Stimulated activated CD8-positive, alpha-beta memory T cell treated with anti-CD3 and anti-CD28 coated beads, Interleukin-12 subunit alpha, Interleukin-12 subunit beta, amount 100 ng/mL, for 24 hours (primary cell): ENCODE data around the gene DNAJB6.

ENCODE experiments used
- DNase-seq: peaks from one replicate; pipeline ENCODE4 v3.0.0-alpha.2; 2020; ENCODE audit errors: extremely low read depth

DNAJB6 gene

DNA sequence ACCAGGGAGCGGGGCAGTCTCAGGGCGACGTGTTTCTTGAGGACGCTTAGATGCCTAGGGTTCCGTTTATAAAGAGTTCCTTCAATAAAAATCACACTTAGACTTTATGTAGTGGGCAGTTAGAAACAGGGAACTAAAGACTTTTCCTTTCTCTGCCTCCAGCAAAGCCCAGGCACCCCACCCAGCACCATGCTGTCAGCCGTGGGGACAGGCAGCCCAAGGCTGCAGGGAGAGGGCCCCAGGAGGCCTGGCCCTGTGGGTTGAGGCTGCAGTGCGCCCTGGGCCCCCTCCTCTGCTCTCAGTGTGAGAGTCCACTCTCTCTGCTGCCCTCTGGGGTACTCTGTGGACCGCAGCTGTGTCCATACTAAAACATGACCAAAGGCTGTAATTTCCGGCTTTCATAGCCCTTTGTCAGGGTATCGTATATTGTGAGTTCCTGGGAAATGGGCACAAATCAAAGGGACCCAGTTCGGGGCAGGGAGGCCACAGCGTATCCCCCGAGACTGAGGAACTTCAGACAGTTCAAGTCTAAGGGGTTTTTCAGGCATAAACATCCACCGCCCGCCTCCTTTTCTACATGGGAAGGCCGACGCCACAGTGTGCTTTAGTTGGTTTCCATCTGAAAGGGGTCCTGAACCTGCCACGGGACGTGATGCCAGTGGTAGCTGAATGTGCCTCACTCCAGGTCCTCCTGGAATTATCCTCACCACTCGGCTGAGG lies 59.7 kb downstream of the DNAJB6 start:
- no peak for DNase-seq

GRCh38 chr7:157397036-157397720 lies 60.4 kb downstream of the DNAJB6 start:
- no peak for DNase-seq

DNA sequence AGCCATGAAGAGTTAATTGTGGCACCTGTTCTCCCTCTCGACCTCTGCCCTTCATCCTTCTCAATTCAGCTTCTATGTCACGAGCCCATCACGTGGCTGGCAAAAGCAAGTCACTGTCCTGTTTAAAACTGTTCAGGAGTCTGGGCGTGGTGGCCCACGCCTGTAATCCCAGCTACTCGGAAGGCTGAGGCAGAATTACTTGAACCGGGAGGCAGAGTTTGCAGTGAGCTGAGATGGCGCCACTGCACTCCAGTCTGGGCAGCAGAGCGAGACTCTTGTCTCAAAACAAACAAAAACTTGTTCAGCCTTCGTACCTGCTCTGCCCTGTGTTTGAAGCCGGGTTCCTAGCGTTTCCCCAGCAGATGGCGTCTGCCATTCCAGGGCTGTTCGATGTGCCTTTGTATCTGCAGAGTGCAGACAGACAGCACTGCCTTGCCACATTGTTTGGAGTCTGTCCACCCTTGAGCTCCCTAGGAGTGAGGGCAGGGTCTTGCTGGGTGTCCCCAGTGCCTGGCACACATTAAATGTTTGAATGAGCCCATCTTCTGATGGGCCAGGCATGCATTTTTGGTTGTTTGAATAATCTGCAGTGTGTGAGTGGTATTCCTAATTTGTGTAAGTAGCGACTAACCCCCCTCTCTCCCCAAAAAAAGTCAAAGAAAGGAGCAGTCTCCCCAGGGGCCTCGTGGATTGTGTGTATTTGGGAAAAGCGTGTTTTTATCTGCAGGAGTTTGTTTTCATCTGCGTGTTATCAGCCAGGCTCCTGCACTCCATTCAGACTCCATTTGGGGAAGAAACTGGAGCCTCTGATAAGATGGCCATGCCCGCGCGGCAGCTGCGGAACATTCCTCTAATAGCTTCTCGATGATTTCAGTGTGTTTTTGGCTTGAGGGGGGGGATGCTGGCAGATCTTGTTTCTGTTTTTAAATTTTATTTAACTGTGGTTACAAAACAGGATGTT lies 61.2 kb downstream of the DNAJB6 start:
- no peak for DNase-seq

- DNase-seq = no peak
These were observed 62.4 kb downstream of the DNAJB6 start for GRCh38 chr7:157399086-157399687.

DNA sequence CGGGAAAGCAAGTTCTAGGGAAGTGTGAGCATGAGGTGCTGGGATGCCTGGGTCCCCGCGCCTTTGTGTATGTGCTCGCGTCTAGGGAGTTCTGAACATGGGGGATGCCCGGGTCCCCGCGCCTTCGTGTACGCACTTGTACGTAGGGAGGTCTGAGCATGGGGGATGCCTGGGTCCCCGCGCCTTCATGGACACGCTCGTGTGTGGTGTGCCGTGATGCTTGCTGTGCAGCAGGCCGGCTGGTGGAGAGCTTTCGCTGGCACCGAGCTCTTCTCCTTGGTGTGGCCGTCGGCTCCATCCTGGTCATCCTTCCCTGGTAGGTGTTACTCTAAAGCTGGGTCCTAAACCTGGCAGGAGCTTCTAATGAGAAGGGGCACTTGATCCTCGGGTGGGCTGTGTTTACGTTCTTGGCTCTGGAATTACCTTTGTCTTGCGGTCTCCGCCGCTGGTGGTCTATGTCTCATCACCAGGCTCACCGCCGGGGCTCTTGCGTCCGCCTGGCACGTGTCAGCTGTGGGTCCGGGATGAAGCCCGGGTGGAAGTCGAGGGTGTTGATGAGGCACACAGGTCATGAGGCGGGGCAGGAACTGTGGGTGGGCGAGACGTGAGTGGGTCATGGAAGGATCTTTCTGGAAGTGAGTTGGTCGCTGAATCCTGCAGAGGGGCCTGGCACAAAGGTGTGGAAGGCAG lies 63.5 kb downstream of the DNAJB6 start:
- no peak for DNase-seq

DNA sequence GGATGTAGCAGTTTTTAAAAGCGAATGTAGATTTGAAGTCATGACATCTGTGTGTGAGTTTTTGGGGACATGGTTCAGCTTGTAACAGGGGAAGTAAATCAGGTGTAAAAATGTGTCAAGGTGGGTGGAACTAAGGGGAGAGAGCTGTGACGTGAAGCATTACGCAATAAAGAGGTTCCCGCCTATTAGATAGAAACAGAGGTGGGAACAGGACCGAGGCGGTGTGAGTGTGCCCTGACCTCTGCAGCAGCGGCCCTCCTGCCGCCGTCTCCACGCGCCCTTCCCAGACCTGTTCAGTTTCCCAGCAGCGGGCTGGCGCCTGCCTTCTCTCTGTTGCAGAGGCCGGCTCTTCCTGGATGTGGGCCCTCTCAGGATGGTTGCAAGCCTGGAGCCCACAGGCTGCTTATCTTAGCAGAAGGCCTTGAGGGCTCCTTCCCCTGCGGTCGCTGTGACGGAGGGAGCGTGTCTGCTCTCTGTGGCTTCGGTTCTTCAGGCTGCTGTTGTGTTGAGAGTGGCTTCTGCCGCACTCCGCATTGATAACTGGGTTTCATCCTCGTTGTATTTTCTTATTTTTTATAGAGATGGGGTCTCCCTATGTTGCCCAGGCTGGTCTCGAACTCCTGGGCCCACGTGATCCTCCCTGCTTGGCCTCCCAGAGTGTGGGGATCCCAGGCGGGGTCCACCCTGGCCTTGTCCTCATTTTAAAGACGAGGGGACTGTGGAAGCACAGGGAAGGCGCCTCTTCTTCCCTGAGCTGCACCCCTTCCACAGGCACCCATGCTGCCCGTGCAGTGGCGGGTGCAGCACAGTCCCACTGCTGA lies 65.0 kb downstream of the DNAJB6 start:
- no peak for DNase-seq

- DNase-seq = no peak
These were observed 65.5 kb downstream of the DNAJB6 start for GRCh38 chr7:157402388-157402703.

GRCh38 chr7:157402911-157403534 lies 66.2 kb downstream of the DNAJB6 start:
- no peak for DNase-seq

DNA sequence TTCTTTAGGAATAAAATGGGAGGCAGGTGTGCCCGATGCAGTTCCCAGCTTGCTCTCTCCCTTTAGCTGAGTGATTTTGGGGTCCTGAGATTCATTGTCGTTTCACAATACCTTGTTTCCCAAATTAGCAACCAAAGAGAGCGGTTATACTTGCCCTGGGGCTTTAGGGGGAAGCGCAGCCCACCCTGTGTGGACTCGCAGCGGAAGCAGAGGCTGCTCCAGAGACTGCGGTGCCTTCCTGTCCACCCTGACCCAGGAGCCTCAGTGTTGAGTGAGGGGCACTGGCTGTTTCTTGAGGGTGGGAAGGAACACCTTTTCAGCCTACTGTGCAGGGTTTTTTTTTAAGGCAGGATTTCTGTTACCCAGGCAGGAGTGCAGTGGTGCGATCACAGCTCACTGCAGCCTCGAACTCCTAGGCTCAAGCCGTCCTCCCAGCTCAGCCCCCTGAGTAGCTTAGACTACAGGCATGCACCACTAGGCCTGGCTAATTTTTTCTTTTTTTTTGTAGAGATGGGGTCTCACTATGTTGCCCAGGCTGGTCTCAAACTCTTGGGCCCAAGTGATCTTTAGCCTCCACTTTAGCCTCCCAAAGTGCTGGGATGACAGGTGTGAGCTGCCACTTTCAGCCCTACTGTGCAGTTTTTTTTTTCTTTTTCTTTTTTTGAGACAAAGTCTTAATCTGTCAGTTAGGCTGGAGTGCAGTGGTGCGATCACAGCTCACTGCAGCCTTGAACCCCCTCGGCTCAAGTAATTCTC lies 67.0 kb downstream of the DNAJB6 start:
- no peak for DNase-seq

DNA sequence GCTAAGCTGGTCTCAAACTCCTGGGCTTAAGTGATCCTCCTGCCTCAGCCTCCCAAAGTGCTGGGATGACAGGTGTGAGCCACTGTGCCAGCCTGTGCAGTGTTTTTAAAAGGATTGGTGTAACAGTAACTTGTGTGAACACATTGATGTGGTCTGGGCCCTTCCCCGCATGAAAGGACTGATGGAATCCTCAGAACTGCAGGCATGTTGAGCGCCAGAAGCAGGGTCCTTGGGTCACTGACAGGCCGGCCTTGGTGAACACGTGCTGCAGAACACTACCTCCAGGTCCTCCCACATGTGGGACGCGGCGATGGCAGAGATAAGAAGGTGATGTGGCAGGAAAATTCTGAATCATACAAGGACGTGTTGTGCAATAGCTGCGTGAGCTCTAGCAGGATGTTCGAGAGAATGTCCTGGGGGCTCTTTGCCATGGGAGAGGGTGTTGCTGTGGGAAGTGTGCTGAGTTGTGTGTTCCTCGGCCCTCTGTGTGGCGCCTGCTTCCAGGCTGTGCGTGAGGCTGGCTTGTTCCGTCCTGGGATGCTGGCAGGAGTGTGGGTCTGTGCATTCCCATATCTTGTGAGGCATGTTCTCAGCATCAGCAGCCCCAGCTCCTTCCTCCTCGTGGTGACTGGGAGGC lies 68.2 kb downstream of the DNAJB6 start:
- DNase-seq = no peak

GRCh38 chr7:157405501-157405900 lies 68.7 kb downstream of the DNAJB6 start:
- no peak for DNase-seq

DNA sequence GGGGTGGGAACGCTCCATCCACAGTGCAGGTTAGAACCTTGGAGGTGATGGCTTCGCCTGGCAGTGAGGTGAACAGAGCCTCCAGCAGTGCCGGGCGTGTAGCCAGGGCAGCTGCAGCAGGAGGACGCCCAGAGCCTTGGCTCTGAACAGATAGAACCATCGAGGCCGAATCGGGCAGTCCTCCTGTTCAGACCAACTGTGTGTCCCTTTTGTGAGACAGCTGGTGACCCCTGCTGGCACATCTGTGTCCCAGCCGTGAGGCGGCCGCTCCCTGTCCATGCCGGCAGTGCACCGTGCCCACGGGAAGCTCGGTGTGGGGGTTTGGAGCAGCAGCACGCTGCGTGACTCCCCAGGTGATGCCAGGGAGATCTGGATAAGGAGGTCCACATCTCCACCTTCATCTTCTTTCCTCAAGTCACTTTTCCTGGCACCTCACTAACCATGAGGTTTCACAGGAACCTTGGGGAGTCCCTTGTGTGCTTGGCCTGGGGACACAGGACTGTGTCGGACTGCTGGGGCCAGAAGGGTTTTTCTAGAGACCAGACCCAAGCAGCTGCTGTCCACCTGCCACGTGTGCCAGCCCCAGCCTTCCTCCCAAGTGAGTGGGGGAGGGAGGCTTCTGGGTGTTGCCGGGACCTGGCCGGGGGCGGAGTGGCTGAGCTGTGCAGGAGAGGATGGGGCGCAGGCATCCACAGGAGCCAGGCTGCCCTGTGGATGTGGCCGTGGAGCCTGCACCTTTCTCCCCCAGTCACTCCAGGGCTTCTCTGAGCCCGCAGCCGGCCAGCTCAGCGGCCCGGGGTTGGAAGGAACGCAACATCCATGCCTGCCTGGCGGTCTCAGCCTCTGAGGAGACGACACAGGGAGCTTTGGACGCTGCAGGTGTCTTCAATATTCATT lies 69.4 kb downstream of the DNAJB6 start:
- DNase-seq = no peak

DNA sequence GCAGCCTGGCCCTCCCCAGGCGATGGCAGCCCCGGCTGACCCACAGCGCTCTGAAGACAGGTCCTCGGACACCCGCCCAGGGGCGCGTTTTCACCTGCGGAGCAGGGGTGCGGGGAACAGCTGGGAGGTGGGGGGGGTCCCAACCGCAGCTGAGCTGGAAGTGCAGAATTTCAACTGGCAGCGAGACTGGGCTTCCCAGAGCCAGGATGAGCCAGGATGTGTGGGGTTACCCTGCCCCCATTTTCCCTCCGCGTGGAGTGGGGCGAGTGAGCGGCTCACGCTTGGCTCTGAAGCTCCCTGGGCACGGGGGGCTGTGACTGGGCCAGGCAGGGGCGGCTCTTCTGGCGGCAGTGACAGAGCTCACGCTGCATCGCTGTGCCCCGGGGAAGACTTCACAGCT lies 70.2 kb downstream of the DNAJB6 start:
- DNase-seq = no peak

DNA sequence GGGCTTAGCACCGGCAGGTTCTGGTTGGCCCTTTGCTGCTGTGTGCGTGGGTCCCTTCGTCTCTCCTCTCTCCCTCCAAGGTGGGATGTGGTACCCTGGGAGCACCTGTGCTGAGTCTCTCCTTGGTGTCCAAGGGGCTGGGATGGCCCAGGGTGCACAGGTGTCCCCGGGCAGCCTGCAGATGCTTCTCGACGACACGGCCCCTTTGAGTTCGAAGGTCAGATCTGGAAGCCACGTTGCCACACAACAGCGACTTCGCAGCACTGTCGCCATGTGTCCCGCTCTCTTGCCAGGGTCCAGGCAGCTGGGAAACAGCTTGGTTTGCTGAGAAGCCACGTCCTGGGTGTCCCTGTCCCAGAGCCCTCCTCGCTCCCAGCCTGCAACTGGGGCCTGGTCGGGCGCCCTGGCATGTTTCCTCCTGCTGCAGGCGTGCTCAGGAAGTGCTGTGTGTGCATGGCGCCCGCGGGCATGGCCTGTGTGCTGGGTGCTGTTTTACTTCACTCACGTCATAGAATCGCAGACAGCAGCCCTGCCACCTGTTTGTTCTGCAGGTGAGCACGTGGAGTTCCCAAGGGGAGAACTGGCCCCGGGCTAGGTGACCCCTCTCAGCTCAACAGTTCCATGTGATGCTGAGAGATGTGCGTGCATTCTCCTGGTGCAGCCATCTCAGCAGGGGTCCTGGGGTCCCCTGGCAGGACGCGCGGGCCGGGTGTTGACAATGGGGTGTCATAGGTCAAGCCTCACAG lies 70.9 kb downstream of the DNAJB6 start:
- DNase-seq = no peak

DNA sequence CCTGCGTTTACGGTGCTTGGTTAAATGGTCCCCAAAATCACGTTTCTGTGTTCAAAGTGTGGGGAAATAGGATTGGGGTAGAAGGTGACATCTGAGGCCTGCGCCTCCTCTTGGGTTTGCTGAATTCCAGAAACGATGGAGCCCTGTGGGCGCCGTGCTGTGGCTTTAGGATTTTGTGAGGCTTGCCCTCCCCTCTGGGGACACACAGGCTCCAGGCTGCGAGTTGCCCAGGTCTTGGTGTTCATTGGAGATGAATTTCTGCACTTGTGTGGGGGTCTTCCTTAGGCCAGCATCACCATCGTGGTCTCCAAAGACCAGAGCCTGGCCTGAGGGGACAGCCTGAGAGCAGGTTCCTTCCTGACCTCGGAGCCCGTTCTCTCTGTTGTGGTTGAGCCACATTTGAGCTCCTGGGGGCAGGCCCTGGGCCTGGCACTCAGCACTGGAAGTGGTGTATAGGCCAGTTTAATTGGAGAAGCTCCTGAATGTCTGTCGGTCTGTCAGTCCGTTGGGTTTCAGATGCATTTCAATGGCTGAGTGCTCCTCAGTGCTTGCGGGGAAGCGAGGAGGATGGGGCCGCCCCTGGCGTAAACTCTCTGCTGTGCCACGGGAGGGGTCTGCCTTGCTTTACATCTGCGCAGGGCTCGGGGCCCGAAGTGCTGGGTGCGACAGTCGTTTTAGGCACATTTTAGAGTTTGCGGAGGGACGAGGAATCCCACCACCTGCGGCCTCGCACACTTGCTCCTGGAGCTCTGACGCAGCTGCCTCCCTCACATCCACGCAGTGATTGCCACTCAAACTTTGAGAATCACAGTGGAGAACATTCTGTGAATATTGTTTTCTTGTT lies 71.7 kb downstream of the DNAJB6 start:
- DNase-seq = no peak

GRCh38 chr7:157409149-157409752 lies 72.4 kb downstream of the DNAJB6 start:
- no peak for DNase-seq
